Measurements from ENCODE around the gene OLIG2.
A peak's percentile ranks its signal among the peaks of the same experiment; 100 is the strongest.

OLIG2 gene

GRCh38 chr21:33036430-33037162 is 10.9 kb downstream of the OLIG2 start:
- peak overlapping the region; percentile 66 for H3K4me3 ChIP-seq (ENCODE audit: low read length, poor library complexity, severe bottlenecking)
- no peaks in the 10 kb centered on the region for H3K27me3 ChIP-seq (ENCODE audit: insufficient read depth, low read length, poor library complexity, severe bottlenecking)
- no peak for TF ChIP-seq EZH2phosphoT487 (IDR thresholded peaks at IDR 0.05; ENCODE audit: borderline replicate concordance)
- TF ChIP-seq CTCF (conservative IDR thresholded peaks at IDR 0.05; ENCODE audit: low read length), result no peak
- peak overlapping the region; percentile 15; the same call in 1 of the 2 replicates for H2AFZ ChIP-seq (ENCODE audit: low read length)
- H3K9ac ChIP-seq (ENCODE audit: low read depth, low read length, poor library complexity, severe bottlenecking), result peak overlapping the region; percentile 82
- no peaks in the 10 kb centered on the region for H3F3A ChIP-seq (ENCODE audit: low read depth)
- H3K9me3 ChIP-seq (ENCODE audit: insufficient read depth, low read depth, low read length), result no peaks in the 10 kb centered on the region
- H3K79me2 ChIP-seq (ENCODE audit: insufficient read depth, low read length), result no peaks in the 10 kb centered on the region
- no peaks in the 10 kb centered on the region for H4K20me1 ChIP-seq (ENCODE audit: insufficient read depth, low read length, poor library complexity, severe bottlenecking)
- H3K4me1 ChIP-seq (ENCODE audit: insufficient read depth, low read length, poor library complexity, severe bottlenecking), result peaks cover 53% of the 10 kb centered on the region
- no peaks in the 10 kb centered on the region for H3K9me2 ChIP-seq (replicated peaks; ENCODE audit: low read depth, low read length)
- H3K4me2 ChIP-seq (ENCODE audit: low read depth, low read length, poor library complexity, severe bottlenecking), result peak overlapping the region; percentile 71
- H3K36me3 ChIP-seq (ENCODE audit: insufficient read depth, low read length), result no peaks in the 10 kb centered on the region

GRCh38 chr21:33037501-33037900 is 11.8 kb downstream of the OLIG2 start:
- Histone ChIP-seq H3K9me2 (replicated peaks; ENCODE audit: low read depth, low read length) (no peaks in the 10 kb centered on the region), H3K27me3 (ENCODE audit: insufficient read depth, low read length, poor library complexity, severe bottlenecking) (no peaks in the 10 kb centered on the region), H4K20me1 (ENCODE audit: insufficient read depth, low read length, poor library complexity, severe bottlenecking) (no peaks in the 10 kb centered on the region), H3K9me3 (ENCODE audit: insufficient read depth, low read depth, low read length) (no peaks in the 10 kb centered on the region), H3F3A (ENCODE audit: low read depth) (no peaks in the 10 kb centered on the region), H3K4me3 (ENCODE audit: low read length, poor library complexity, severe bottlenecking) (peak overlapping the region; percentile 59), H3K79me2 (ENCODE audit: insufficient read depth, low read length) (no peaks in the 10 kb centered on the region), H3K36me3 (ENCODE audit: insufficient read depth, low read length) (no peaks in the 10 kb centered on the region), H3K4me2 (ENCODE audit: low read depth, low read length, poor library complexity, severe bottlenecking) (peak overlapping the region; percentile 71), H3K9ac (ENCODE audit: low read depth, low read length, poor library complexity, severe bottlenecking) (peak overlapping the region; percentile 72), H3K4me1 (ENCODE audit: insufficient read depth, low read length, poor library complexity, severe bottlenecking) (peaks cover 52% of the 10 kb centered on the region), H2AFZ (ENCODE audit: low read length) (peak overlapping the region; percentile 19; the same call in 1 of the 2 replicates)
- TF ChIP-seq EZH2phosphoT487 (IDR thresholded peaks at IDR 0.05; ENCODE audit: borderline replicate concordance), result no peak
- no peak for TF ChIP-seq CTCF (conservative IDR thresholded peaks at IDR 0.05; ENCODE audit: low read length)

- Histone ChIP-seq H3K79me2 (ENCODE audit: insufficient read depth, low read length) (no peaks in the 10 kb centered on the region), H3K9me3 (ENCODE audit: insufficient read depth, low read depth, low read length) (no peaks in the 10 kb centered on the region), H3K4me2 (ENCODE audit: low read depth, low read length, poor library complexity, severe bottlenecking) (no peak overlapping the region), H3K9ac (ENCODE audit: low read depth, low read length, poor library complexity, severe bottlenecking) (no peak overlapping the region), H3K9me2 (replicated peaks; ENCODE audit: low read depth, low read length) (no peaks in the 10 kb centered on the region), H3K36me3 (ENCODE audit: insufficient read depth, low read length) (no peaks in the 10 kb centered on the region), H3K4me1 (ENCODE audit: insufficient read depth, low read length, poor library complexity, severe bottlenecking) (peaks cover 46% of the 10 kb centered on the region), H3F3A (ENCODE audit: low read depth) (no peaks in the 10 kb centered on the region), H4K20me1 (ENCODE audit: insufficient read depth, low read length, poor library complexity, severe bottlenecking) (no peaks in the 10 kb centered on the region), H3K27me3 (ENCODE audit: insufficient read depth, low read length, poor library complexity, severe bottlenecking) (no peaks in the 10 kb centered on the region), H3K4me3 (ENCODE audit: low read length, poor library complexity, severe bottlenecking) (no peak overlapping the region), H2AFZ (ENCODE audit: low read length) (peak overlapping the region; percentile 24; the same call in 1 of the 2 replicates)
- TF ChIP-seq EZH2phosphoT487 (IDR thresholded peaks at IDR 0.05; ENCODE audit: borderline replicate concordance) (no peak), CTCF (conservative IDR thresholded peaks at IDR 0.05; ENCODE audit: low read length) (no peak)
Observed at GRCh38 chr21:33039536-33039935, 13.8 kb downstream of the OLIG2 start.
